Activated effector memory CD4-positive, alpha-beta T cell treated with anti-CD3 and anti-CD28 coated beads, Interleukin-2, amount 50 U/mL, for 16 hours (primary cell): ENCODE data around the gene TNK1.
"Not testable (repeated sequence)": the region's sequence is repeated elsewhere in the genome, so short reads cannot be mapped to it uniquely, and the experiment has no call there.

Source experiments
- DNase-seq: peaks from one replicate; pipeline ENCODE4 v3.0.0-alpha.2; 2020

The TNK1 gene

DNA sequence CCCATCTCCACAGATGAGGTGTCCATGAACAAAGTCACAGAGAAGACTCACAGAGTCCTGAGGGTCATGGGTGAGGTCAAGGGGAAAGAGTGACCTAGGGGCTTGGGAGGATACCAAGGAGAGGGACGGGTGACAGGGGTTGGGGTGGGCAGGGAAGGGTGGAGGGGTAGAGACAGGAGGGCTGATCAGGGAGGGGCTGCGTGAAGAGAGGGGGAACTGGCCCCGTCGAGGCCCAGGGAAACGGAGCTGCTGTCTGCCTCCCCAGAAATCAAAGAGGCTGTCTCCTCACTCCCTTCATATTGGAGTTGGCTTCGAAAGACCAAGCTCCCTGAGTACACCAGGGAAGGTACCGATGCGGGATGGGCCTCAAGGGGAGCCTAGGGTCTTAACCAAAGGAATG is 25.3 kb upstream of the TNK1 start:
- no peak for DNase-seq

DNA sequence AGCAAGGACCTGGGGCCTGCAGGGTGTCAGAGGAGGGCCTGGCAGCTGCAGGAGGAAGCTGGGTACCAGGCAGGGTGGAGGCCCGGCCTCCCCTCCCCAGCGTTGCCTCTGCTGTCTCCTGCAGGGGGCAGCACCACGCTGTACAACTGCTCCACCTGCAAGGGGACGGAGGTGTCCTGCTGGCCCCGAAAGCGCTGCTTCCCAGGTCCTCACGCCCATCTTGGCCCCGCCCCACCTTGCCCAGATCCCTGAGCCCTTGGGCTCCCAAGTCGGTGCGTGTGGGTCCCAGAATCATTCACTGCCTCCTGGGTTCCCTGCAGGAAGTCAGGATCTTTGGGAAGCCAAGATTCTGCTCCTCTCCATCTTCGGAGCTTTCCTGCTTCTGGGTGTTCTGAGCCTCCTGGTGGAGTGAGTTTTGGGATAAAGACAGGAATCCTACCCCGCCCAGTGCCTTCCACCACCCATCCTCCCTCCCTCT is 24.8 kb upstream of the TNK1 start:
- peak; percentile 94 for DNase-seq

DNA sequence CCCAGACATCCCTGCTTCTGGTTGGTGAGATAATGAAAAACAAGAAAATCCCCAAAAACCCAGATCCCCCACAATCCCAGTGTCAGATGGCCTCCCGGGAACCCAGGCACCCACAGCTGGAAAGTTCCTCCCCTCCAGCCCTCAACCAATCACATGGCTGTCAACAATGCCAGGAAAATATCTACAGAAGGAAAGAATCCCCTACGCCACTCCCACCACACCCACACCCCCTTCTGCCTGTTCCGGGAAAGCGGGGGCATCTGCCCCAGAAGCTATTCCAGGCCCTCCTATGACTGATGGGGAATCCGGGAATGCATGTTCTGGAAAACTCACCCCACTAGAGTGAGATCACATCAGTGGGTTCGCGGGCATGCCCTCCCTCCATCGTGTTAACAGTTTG is 24.1 kb upstream of the TNK1 start:
- DNase-seq, result no peak

- DNase-seq, result no peak
These were observed 23.5 kb upstream of the TNK1 start for GRCh38 chr17:7357381-7357780.

DNA sequence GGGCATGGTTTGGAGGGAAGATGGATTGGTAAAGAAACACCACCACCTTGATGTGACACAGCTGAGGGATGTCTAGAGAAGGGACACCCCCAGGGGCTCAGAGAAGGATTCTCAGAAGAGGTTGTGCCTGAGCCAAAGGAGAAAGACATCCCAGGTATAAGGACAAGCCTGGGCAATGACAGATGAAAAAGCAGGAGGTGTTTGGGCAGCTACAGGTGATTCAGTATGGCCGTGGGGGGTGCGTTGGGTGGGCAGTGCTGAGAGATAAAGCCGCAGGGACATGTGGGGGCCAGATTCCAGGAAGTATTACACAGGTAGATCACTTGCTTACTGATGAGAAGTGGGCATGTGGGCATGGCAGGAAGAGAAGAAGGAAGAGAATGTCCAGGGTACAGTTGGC is 19.0 kb upstream of the TNK1 start:
- no peak for DNase-seq

DNA sequence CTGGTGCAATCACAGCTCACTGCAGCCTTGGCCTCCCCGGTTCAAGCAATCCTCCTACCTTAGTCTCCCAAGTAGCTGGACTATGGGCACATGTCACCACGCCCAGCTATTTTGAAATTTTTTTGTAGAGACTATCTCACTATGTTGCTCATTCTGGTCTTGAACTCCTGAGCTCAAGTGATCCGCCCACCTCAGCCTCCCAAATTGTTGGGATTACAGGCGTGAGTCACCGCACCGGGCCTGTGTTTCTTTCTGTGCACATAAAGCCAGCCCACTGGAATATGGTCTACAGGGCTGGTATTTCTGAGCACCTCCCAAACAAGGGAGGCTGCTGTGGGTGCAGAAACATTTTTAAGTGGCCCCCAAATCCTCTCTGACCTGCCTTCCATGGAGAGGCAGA is 17.6 kb upstream of the TNK1 start:
- no peak for DNase-seq

- not testable (repeated sequence) for DNase-seq
These were observed 14.9 kb upstream of the TNK1 start for GRCh38 chr17:7365963-7366362.

GRCh38 chr17:7367083-7367482 is 13.8 kb upstream of the TNK1 start:
- no peak for DNase-seq

- DNase-seq, result no peak
These were observed 12.8 kb upstream of the TNK1 start for GRCh38 chr17:7367918-7368598.

DNA sequence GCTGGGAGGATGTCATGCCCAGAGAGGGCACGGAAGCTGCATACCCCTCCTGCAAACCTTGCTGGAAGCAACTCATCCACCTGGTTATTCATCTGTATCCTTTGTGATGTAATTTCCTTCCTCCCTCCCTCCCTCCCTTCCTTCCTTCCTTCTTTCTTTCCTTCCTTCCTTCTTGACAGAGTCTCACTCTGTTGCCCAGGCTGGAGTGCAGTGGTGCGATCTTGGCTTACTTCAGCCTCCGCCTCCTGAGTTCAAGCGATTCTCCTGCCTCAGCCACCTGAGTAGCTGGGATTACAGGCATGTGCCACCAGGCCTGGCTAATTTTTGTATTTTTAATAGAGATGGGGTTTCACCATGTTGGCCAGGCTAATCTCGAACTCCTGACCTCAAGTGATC is 12.3 kb upstream of the TNK1 start:
- DNase-seq, result not testable (repeated sequence)

- DNase-seq, result no peak
These were observed 11.1 kb upstream of the TNK1 start for GRCh38 chr17:7369825-7370224.

DNA sequence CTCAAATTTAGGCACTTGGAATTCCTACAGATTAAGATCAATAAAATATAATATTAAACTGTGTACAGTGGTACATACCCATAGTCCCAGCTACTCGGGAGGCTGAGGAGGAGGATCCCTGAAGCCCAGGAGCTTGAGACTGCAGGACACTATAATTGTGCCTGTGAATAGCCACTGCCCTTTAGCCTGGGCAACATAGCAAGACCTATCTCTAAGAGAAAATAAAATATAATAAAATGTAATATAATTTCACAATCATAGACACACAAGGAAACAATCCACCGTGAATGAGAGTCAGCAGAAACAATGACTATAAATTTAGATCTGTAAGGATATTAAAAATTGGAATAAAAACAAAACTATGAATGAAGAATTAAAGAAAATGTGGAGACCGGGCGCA is 10.0 kb upstream of the TNK1 start:
- DNase-seq, result no peak

GRCh38 chr17:7374353-7374752 is 6.5 kb upstream of the TNK1 start:
- DNase-seq, result no peak

DNA sequence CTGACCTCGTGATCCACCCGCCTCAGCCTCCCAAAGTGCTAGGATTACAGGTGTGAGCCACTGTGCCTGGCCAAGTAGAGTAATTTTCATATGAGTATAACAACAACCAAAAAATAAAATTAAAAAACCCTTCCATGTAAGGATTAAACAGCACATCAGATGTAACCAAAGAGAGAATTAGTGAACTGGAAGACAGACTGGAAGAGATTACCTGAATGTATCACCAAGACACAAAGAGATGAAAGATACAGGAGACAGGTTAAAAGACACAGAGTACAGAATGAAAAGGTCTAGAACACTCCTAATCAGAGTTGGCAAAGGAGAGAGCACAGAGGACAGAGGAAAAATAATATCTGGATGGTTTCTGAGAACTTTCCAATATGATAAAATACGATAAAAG is 1.8 kb upstream of the TNK1 start:
- no peak for DNase-seq

- no peak for DNase-seq
These were observed 568 bp upstream of the TNK1 start for GRCh38 chr17:7380321-7380720.

DNA sequence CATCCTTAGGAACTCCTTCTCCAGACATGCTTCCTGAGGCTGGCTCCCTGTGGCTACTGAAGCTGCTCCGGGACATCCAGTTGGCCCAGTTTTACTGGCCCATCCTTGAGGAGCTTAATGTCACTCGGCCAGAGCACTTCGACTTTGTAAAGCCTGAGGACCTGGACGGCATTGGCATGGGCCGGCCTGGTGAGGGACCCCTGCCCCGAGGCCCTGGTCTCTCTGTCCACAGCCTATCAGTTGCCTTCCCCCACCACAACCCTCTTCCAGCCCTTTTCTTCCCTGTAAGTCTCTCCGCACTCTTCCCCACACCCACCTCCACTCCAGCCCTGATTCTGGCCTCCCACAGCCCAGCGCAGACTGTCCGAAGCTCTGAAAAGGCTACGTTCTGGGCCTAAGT is 2.0 kb downstream of the TNK1 start:
- no peak for DNase-seq

DNA sequence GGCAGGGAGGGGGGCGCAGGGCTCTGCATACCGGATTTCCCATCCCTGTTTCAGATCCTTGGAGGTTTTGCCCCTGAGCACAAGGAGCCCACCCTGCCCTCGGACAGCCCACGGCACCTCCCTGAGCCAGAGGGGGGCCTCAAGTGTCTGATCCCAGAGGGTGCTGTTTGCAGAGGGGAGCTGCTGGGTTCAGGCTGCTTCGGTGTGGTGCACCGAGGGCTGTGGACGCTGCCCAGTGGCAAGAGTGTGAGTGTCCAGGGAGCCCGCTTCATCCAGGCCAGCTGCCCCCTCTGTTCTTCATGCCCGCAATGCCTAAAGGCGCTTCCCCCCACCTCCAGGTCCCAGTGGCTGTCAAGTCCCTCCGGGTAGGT is 2.5 kb downstream of the TNK1 start:
- DNase-seq, result no peak

DNA sequence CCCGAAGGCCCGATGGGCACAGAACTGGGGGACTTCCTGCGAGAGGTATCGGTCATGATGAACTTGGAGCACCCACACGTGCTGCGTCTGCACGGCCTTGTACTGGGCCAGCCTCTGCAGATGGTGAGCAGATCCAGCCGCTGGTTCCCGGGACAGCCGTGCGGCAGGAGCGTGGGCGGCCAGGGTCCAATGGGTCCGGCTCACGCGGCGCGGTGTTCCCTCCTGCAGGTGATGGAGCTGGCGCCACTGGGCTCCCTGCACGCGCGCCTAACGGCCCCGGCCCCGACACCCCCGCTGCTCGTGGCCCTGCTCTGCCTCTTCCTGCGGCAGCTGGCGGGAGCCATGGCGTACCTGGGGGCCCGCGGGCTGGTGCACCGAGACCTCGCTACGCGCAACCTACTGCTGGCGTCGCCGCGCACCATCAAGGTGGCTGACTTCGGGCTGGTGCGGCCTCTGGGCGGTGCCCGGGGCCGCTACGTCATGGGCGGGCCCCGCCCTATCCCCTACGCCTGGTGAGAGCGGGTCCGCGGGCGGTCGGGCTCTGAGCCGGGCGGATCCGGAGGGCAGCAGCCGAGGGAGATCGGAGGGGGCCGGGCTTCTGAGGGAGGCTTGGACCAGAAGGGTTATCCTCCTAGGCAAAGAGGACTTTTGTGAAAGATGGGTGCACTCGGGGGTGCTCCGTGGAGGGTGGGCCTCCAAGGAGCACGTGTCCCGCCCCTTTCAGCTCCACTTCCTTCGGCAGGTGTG is 3.0 kb downstream of the TNK1 start:
- DNase-seq, result peak; percentile 93

DNA sequence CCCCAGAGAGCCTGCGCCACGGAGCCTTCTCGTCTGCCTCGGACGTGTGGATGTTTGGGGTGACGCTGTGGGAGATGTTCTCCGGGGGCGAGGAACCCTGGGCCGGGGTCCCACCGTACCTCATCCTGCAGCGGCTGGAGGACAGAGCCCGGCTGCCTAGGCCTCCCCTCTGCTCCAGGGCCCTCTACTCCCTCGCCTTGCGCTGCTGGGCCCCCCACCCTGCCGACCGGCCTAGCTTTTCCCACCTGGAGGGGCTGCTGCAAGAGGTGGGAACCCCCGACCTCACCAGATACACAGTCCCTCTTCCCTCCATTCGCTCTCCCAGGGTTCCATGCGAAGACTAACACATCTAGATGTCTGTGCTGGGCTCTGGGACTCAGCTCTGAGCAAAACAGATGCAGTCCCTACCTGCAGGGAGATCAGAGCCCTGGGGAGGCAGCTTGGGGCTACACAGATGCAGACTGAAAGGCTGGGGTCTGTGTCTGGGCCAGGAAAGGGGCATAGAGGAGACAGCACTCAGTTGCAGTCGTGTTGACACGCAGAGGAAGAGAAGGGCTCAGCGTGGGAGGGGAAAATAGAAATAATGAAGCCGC is 3.7 kb downstream of the TNK1 start:
- DNase-seq, result no peak

DNA sequence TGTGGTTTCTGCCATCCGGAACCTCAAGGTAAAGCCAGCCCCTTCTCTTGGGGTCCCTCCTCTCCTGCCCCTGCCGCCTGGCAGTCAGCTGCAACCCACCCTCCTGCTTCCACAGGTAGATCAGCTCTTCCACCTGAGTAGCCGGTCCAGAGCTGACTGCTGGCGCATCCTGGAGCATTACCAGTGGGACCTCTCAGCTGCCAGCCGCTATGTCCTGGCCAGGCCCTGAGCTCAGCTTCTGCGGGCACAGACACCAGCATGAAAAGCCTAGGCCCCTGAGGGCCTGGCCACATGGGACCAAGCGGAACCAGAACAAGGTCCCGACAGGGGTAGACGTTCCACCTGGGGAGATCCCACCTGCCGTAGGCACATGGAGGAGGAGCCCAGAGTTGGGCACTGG is 8.0 kb downstream of the TNK1 start:
- no peak for DNase-seq

GRCh38 chr17:7389924-7390910 is 9.3 kb downstream of the TNK1 start:
- DNase-seq, result no peak

GRCh38 chr17:7391307-7391706 is 10.4 kb downstream of the TNK1 start:
- DNase-seq, result no peak
